K562 (cell line): ENCODE data around the gene LEO1. TPM values are rescaled to one million over a fixed set of nuclear protein-coding genes. Genes with fewer than 3 reads are reported as not detected.
A peak's percentile ranks its signal among the peaks of the same experiment; 100 is the strongest.

Source experiments
- BCOR ChIP-seq: fragments of 450-650 bp; IDR thresholded peaks from 2 replicates; pipeline ENCODE4 v1.6.1; 2016
- HDAC3 ChIP-seq: fragments of 450-650 bp; IDR thresholded peaks from 2 replicates; pipeline ENCODE4 v1.6.1; 2018; ENCODE audit warnings: borderline replicate concordance, mild to moderate bottlenecking, moderate library complexity; ENCODE audit not compliant: partially characterized antibody
- KDM4B ChIP-seq, 2 experiments: fragments of 450-650 bp in 1 of 2; sonication (generic) in 1 of 2; IDR thresholded peaks; 2 replicates each; pipeline ENCODE4 v1.6.1; 2016 to 2017; ENCODE audit warnings: borderline replicate concordance in 2 of 2, antibody characterized with exemption in 1 of 2, low read depth in 1 of 2, mild to moderate bottlenecking in 1 of 2
- MAFF ChIP-seq: IDR thresholded peaks from 2 replicates; pipeline ENCODE4 v1.6.1; 2012; ENCODE audit warnings: low read length, improper control_type of control experiment
- MTA2 ChIP-seq: fragments of 450-650 bp; IDR thresholded peaks from 2 replicates; pipeline ENCODE4 v1.6.1; 2016; ENCODE audit warnings: low read depth
- PCBP1 ChIP-seq: fragments of 200-400 bp; formaldehyde crosslinking; IDR thresholded peaks from 2 replicates; pipeline ENCODE4 v1.6.1; 2018; ENCODE audit warnings: mild to moderate bottlenecking, low read depth, low read length; ENCODE audit not compliant: poor library complexity, severe bottlenecking
- PHF8 ChIP-seq: fragments of 200-600 bp; sonication (generic); IDR thresholded peaks from 2 replicates; pipeline ENCODE4 v1.6.1; 2012; ENCODE audit warnings: mixed run types, mild to moderate bottlenecking, inconsistent platforms, low read length, moderate library complexity, borderline replicate concordance
- RBM39 ChIP-seq: fragments of 200-400 bp; formaldehyde crosslinking; optimal IDR thresholded peaks from 2 replicates; pipeline ENCODE3; 2018; ENCODE audit warnings: low read depth, low read length
- REST ChIP-seq, 2 experiments: fragments of 450-650 bp; formaldehyde crosslinking in 1 of 2; IDR thresholded peaks; 2 replicates each; pipeline versions ENCODE4 v1.4.0 to v1.6.1; 2014 to 2020; ENCODE audit warnings: mild to moderate bottlenecking in 2 of 2, borderline replicate concordance in 1 of 2, low read depth in 1 of 2
- SETDB1 ChIP-seq: IDR thresholded peaks from one replicate; pipeline ENCODE4 v1.6.1; 2012; ENCODE audit warnings: low read length, control low read depth, inconsistent platforms
- SFPQ ChIP-seq: fragments of 200-400 bp; formaldehyde crosslinking; IDR thresholded peaks from 2 replicates; pipeline ENCODE4 v1.6.1; 2017; ENCODE audit warnings: mild to moderate bottlenecking, low read depth, low read length, moderate library complexity
- TAF7 ChIP-seq: fragments of 450-650 bp; IDR thresholded peaks from 2 replicates; pipeline ENCODE4 v1.6.1; 2016; ENCODE audit warnings: missing genetic modification characterization, missing compliant biosample characterization
- WHSC1 ChIP-seq: IDR thresholded peaks from one replicate; pipeline ENCODE4 v1.6.1; 2012; ENCODE audit warnings: low read length, control low read depth, inconsistent platforms
- YBX1 ChIP-seq: fragments of 450-650 bp; IDR thresholded peaks from 2 replicates; pipeline ENCODE4 v1.7.1; 2016; ENCODE audit warnings: mild to moderate bottlenecking
- ZNF282 ChIP-seq: sonication (generic); formaldehyde crosslinking; IDR thresholded peaks from 2 replicates; pipeline ENCODE4 v1.8.1; 2023; ENCODE audit warnings: missing genetic modification reagents
- ZNF512 ChIP-seq: IDR thresholded peaks from 2 replicates; pipeline ENCODE4 v1.6.1; 2016; ENCODE audit warnings: missing genetic modification characterization, missing compliant biosample characterization
- polyA plus RNA-seq, 8 experiments: library from polyadenylated mRNA; depleted of rRNA in 4 of 8; stranded (reverse) in 5 of 8; unstranded in 3 of 8; fragments of >200 nt; fragmentation: Nextera tagmentation in 2 of 8; fragmentation: Illumina TruSeq in 1 of 8; extraction: Ambion mirVana in 2 of 8; extraction: Trizol in 1 of 8; gene quantifications; 2 replicates each; pipeline versions ENCODE4 v1.2.1 to v1.2.3, GENCODE V29; 2011 to 2014; ENCODE audit warnings: inconsistent platforms in 1 of 8, missing spikeins in 1 of 8
- total RNA-seq, 7 experiments: library from RNA; depleted of rRNA in 6 of 7; stranded (reverse); fragments of >200 nt in 6 of 7; fragmentation: Illumina TruSeq in 2 of 7; extraction: Trizol in 2 of 7; gene quantifications; 2 replicates each; pipeline versions ENCODE4 v1.2.1 to v1.2.3, GENCODE V29; 2011 to 2021; ENCODE audit warnings: low replicate concordance in 1 of 7

LEO1 gene
- total and polyA plus RNA-seq, 9 of the 15 experiments (the other 6 are each of a cell fraction or from before 2014, with no cell fraction given): 8.4 to 48.3 (median 37.9) TPM

GRCh38 chr15:52019394-52020220, 48.0 kb upstream of the LEO1 start (continued):
- TF ChIP-seq SFPQ (no peak), MAFF (no peak), REST (IDR thresholded peaks at IDR 0.05; ENCODE audit: borderline replicate concordance) (no peak), REST (CRISPR knock-in tag; IDR thresholded peaks at IDR 0.05; ENCODE audit: low read depth) (no peak), WHSC1 (no peak), SETDB1 (no peak), ZNF282 (no peak), KDM4B (IDR thresholded peaks at IDR 0.05; ENCODE audit: borderline replicate concordance in 2 of 2, low read depth in 1 of 2) (no peak), TAF7 (0 out of 2 replicates have a peak, but pooled peaks have one; percentile 4), RBM39 (no peak), PHF8 (peak; percentile 25; the same call in 1 of the 2 replicates), MTA2 (no peak), YBX1 (no peak), BCOR (peak; percentile 54; the same call in 1 of the 2 replicates), PCBP1 (no peak), ZNF512 (no peak), HDAC3 (no peak)
